HEK293T (cell line): ENCODE data around the gene TMUB1.
A peak's percentile ranks its signal among the peaks of the same experiment; 100 is the strongest.

Experiments
- CTCF ChIA-PET: fragments of 350-600 bp; formaldehyde crosslinking; extraction: SDS; loops from one replicate; lab custom pipeline; 2021; ENCODE audit warnings: antibody characterized with exemption, inconsistent platforms; lab: Yijun Ruan, JAX
- POLR2A ChIA-PET: fragments of 350-600 bp; formaldehyde crosslinking; extraction: SDS; loops from one replicate; lab custom pipeline; 2020; ENCODE audit warnings: antibody characterized with exemption, inconsistent platforms; lab: Yijun Ruan, JAX
- DNase-seq: peaks from one replicate; pipeline ENCODE4 v3.0.0; 2012; ENCODE audit warnings: mixed read lengths; ENCODE audit errors: extremely low spot score
- ARNT ChIP-seq: fragments of 450-650 bp; IDR thresholded peaks from 2 replicates; pipeline ENCODE4 v1.6.1; 2017; ENCODE audit warnings: mild to moderate bottlenecking
- BHLHE40 ChIP-seq: fragments of 450-650 bp; IDR thresholded peaks from 2 replicates; pipeline ENCODE4 v1.6.1; 2016; ENCODE audit warnings: mild to moderate bottlenecking, moderate library complexity, borderline replicate concordance
- CTBP1 ChIP-seq: fragments of 450-650 bp; IDR thresholded peaks from 2 replicates; pipeline ENCODE4 v1.6.1; 2016; ENCODE audit warnings: borderline replicate concordance
- ELF4 ChIP-seq: fragments of 450-650 bp; IDR thresholded peaks from 2 replicates; pipeline ENCODE4 v1.6.1; 2017; ENCODE audit warnings: antibody characterized with exemption
- FOXA1 ChIP-seq: fragments of 450-650 bp; IDR thresholded peaks from 2 replicates; pipeline ENCODE4 v1.6.1; 2016; ENCODE audit warnings: mild to moderate bottlenecking
- FOXK2 ChIP-seq: fragments of 450-650 bp; IDR thresholded peaks from 2 replicates; pipeline ENCODE4 v1.6.1; 2016; ENCODE audit warnings: mild to moderate bottlenecking
- FOXM1 ChIP-seq: fragments of 450-650 bp; IDR thresholded peaks from 2 replicates; pipeline ENCODE4 v1.6.1; 2017; ENCODE audit warnings: mild to moderate bottlenecking, borderline replicate concordance
- HDGF ChIP-seq: fragments of 450-650 bp; IDR thresholded peaks from 2 replicates; pipeline ENCODE4 v1.6.1; 2017; ENCODE audit warnings: antibody characterized with exemption, borderline replicate concordance
- L3MBTL2 ChIP-seq: fragments of 450-650 bp; conservative IDR thresholded peaks from 2 replicates; pipeline ENCODE4 v1.6.1; 2016; ENCODE audit warnings: mild to moderate bottlenecking
- LEF1 ChIP-seq: fragments of 450-650 bp; IDR thresholded peaks from 2 replicates; pipeline ENCODE4 v1.6.1; 2017; ENCODE audit warnings: mild to moderate bottlenecking, borderline replicate concordance
- NFRKB ChIP-seq: fragments of 450-650 bp; IDR thresholded peaks from 2 replicates; pipeline ENCODE4 v1.6.1; 2016; ENCODE audit warnings: mild to moderate bottlenecking, moderate library complexity
- PKNOX1 ChIP-seq: fragments of 450-650 bp; IDR thresholded peaks from 2 replicates; pipeline ENCODE4 v1.6.1; 2016
- SP1 ChIP-seq: fragments of 450-650 bp; IDR thresholded peaks from 2 replicates; pipeline ENCODE4 v1.6.1; 2017
- SUZ12 ChIP-seq: fragments of 450-650 bp; IDR thresholded peaks from 2 replicates; pipeline ENCODE4 v1.6.1; 2016; ENCODE audit warnings: mild to moderate bottlenecking
- TARDBP ChIP-seq: fragments of 450-650 bp; IDR thresholded peaks from 2 replicates; pipeline ENCODE4 v1.6.1; 2016
- ZNF384 ChIP-seq: fragments of 450-650 bp; IDR thresholded peaks from 2 replicates; pipeline ENCODE4 v1.6.1; 2016

TMUB1 gene

GRCh38 chr7:151060416-151061212, 22.7 kb downstream of the TMUB1 start:
- no peak for DNase-seq
- ChIA-PET POLR2A (interaction anchor here (0.7 to 4.3 kb wide), 7 partner anchors 17 to 40 kb away, joined by 3 to 38 read pairs (median 8); partner anchors contain the start of genes ABCB8, AGAP3 and FASTK), CTCF (interaction anchor here (1.2 to 1.7 kb wide), 2 partner anchors 43 to 51 kb away, joined by 4 read pairs; no protein-coding TSS in a partner anchor)
- no peak for TF ChIP-seq ZNF384
- TF ChIP-seq TARDBP, result no peak
- peak; percentile 84; the same call in 1 of the 2 replicates for TF ChIP-seq HDGF

- CTCF ChIA-PET, result interaction anchor here (1.2 to 1.7 kb wide), 2 partner anchors 42 to 52 kb away, joined by 4 read pairs; no protein-coding TSS in a partner anchor
- POLR2A ChIA-PET, result interaction anchor here (0.9 to 4.3 kb wide), 7 partner anchors 17 to 32 kb away, joined by 3 to 38 read pairs (median 8); partner anchors contain the start of genes ABCB8, AGAP3 and FASTK
- TF ChIP-seq FOXA1, result no peak
- no peak for TF ChIP-seq LEF1
- no peak for TF ChIP-seq PKNOX1
- TF ChIP-seq BHLHE40, result no peak
- TF ChIP-seq SP1, result no peak
- TF ChIP-seq TARDBP, result no peak
- no peak for TF ChIP-seq SUZ12
- no peak for TF ChIP-seq NFRKB
- TF ChIP-seq CTBP1, result no peak
- TF ChIP-seq L3MBTL2, result no peak
- no peak for TF ChIP-seq ELF4
- TF ChIP-seq FOXM1, result no peak
- no peak for TF ChIP-seq ARNT
- TF ChIP-seq HDGF, result no peak
- TF ChIP-seq ZNF384, result no peak
- TF ChIP-seq FOXK2, result no peak
- no peak for DNase-seq
Observed at GRCh38 chr7:151060113-151060415, 23.2 kb downstream of the TMUB1 start.

GRCh38 chr7:151059367-151060112, 23.8 kb downstream of the TMUB1 start, which contains the start of gene SLC4A2:
Gene SLC4A2, plus strand, starts transcription at chr7:151059589. Its CDS starts 2,399 bp downstream, at chr7:151061988.
- no peak for TF ChIP-seq L3MBTL2
- no peak for TF ChIP-seq TARDBP
- TF ChIP-seq ZNF384, result no peak
- no peak for TF ChIP-seq FOXA1
- no peak; the same call in 1 of the 2 replicates for TF ChIP-seq FOXM1
- TF ChIP-seq SP1, result no peak
- TF ChIP-seq LEF1, result no peak
- TF ChIP-seq BHLHE40, result no peak
- TF ChIP-seq NFRKB, result no peak
- no peak for TF ChIP-seq HDGF
- no peak for TF ChIP-seq CTBP1
- TF ChIP-seq FOXK2, result no peak
- no peak for TF ChIP-seq ELF4
- no peak for TF ChIP-seq PKNOX1
- TF ChIP-seq ARNT, result no peak
- TF ChIP-seq SUZ12, result no peak
- CTCF ChIA-PET, result interaction anchor here (1.2 to 1.7 kb wide), 3 partner anchors 42 to 52 kb away, joined by 4 read pairs; no protein-coding TSS in a partner anchor
- DNase-seq, result peak; percentile 94
- POLR2A ChIA-PET, result interaction anchor here (0.6 to 4.3 kb wide), 13 partner anchors 8 to 52 kb away, joined by 3 to 38 read pairs (median 8); partner anchors contain the start of genes ABCB8, AGAP3, FASTK and TMUB1

- CTCF ChIA-PET, result interaction anchor here (0.6 to 1.2 kb wide), 2 partner anchors 51 to 73 kb away, joined by 3 to 4 read pairs; no protein-coding TSS in a partner anchor
Observed at GRCh38 chr7:151058781-151059366, 24.4 kb downstream of the TMUB1 start.

More at GRCh38 chr7:151058781-151059366, 24.4 kb downstream of the TMUB1 start:
- no peak for DNase-seq
- POLR2A ChIA-PET, result interaction anchor here (0.6 to 4.3 kb wide), 12 partner anchors 8 to 52 kb away, joined by 3 to 38 read pairs (median 4); partner anchors contain the start of genes ABCB8, AGAP3, FASTK and TMUB1
- TF ChIP-seq ZNF384, result no peak
- 0 out of 2 replicates have a peak, but pooled peaks have one; percentile 89 for TF ChIP-seq HDGF
- no peak for TF ChIP-seq SP1
- no peak for TF ChIP-seq PKNOX1
- TF ChIP-seq CTBP1, result no peak
- no peak for TF ChIP-seq NFRKB
- TF ChIP-seq L3MBTL2, result peak; percentile 50; the same call in 1 of the 2 replicates
